Stimulated activated CD4-positive, alpha-beta T cell treated with anti-CD3 and anti-CD28 coated beads, Interleukin-2, amount 100 ng/mL, for 24 hours (primary cell): Measurements from ENCODE around the gene FALEC.
A peak's percentile ranks its signal among the peaks of the same experiment; 100 is the strongest.
"Not testable (repeated sequence)": the region's sequence is repeated elsewhere in the genome, so short reads cannot be mapped to it uniquely, and the experiment has no call there.

ENCODE experiments used
- DNase-seq, 2 donors: peaks; one replicate each; pipeline ENCODE4 v3.0.0-alpha.2; 2020

Gene FALEC

DNA sequence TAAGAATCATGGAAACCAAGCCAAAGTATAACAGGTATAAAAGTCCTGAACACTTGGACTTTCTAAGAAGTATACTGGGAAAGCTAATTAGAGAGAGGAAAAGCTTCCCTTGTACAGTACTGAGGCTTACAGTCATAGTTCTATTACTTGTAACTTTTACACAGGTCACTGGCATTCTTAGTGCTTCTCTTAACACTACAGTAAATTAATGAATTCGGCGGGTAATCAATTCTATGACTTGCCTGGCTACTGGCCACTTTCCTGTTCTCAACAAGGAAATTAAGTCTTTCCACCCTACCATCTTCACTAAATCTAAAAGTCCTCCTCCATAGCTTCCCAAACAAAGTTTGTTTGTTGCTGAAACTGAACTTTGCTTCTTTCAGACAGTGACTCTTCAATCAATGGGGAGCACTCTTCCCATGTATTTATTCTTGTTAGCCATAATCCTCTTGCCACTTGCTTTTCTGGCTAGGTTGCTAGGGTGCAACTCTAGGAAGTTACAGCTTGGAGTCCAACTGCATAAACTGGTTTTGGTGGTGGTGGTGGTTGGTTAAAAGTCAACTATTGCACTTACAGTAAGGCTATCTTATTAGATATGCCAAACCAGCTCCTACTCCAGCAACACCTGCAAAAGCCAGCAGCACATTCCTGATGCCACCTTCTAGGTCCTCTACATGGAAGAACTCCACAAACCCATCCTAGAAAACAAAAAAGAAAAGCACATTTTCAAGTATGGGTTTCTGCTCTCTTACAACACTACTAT lies 61.4 kb downstream of the FALEC start:
- no peak for DNase-seq

DNA sequence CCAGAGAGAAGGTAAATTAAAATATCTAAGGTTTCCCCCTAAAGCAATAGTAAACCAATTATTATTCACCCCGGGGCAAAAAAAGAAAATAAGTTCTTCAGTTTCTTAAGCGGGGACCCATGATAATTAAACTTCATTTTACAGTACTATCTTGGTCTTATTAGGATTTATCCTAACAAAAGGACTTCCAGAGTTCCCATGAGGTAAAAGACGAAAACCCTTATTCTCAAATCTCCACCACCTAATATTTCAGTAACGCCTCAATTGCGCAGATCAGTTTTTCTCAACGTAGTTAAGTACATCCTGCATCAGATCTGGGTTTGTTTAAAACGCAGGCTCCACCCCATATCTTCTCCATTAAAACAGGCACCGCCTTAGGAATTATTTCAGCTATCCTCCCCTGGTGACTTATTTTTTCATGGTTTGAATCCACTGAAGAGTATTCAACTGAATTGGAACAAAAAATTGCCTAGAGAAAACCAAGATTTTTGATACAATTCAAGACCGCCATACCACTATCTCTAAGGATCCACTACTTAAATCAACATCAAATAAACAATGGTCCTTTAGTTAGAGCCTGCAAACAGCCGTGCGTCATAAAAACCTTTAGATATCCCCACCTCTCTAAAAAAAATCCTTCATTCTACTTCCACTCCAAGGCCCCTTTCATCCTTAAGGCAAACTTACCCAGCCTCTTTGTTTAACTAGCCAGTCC lies 62.2 kb downstream of the FALEC start:
- no peak for DNase-seq

DNA sequence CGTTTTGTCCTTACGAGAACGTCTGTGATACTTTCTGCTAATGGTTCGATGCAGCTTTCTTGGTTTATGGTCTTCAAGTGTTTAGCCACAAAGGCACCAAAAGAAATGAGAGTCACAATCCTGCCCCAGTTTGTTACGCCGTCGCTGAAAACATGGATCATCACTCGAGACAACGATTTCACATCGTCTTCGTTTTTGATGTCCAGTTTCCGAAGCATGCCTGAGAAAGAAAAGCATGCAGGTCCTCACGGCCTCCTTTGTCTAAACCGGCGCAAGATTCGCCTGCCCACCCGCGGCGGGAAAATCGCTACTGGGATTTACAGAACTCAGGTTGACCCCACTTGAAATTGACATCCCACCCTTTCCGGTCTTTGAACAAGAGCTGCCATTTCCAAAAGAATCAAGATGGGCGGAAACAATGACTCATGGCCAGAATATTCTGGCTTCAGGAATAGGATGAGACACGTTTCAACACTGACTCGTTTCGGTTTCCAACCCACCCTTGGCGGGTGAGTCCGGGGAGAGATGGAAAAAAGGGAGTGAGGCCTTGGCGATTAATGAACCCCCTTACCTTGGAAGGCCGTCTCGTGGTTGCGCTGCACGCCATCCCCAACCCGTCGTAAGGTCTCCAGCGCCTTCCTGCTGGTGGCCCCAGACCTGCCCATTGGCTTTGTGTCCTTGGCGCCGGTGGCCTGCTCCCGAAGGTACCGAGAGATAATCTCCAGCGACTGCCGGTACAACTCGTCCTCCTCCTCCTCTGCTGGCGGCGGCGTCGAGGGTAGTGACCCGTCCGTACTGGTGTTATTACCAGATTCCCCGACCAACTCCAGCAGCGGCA lies 62.9 kb downstream of the FALEC start:
- peak; percentile 62 to 69 for DNase-seq

DNA sequence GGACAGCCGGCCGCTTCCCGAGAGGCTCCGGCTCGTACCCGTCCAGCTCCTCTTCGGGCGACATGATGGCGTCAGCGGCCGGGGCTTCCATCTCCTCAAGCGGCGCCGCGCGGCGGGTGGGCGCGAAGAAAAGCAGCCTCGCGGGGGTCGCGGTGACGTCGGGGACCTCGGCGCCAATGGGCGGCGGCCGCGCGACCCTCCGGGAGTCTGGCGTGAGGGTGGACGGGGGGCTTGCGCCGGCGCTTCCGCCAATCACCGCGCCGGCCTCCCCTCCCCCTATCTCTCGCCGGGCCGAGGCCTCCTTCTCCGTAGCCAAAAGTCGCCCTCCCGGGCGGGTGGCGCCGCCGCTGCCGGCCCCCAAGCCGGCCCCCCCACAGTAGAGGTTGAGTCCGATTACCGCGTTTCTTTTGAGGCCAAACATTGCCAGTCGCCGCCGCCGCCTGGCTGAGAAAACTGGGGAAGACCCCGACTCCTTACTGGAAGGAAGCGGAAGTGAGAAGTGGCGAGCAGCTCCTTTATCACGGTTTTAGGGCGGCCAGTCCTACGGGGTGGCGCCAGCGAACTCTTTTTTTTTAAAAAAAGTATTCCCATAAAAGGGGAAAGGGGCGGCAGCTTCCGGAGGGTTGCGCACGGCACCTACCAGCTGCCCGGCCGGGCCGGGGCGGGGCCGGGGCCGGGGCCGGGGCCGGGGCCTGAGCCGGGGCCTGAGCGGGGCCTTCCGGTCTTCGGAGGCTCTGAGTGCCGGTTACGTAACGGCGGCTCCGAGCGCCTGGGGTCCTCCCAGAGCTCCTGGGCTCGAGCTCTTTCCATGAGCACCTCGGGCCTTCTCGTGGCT lies 63.8 kb downstream of the FALEC start, which contains the start of gene MCL1:
Gene MCL1, minus strand, starts transcription at position 501 of the 835 bp plus-strand sequence. Its CDS starts 80 bp downstream, at position 421.
- DNase-seq: peak; percentile 83 to 87

DNA sequence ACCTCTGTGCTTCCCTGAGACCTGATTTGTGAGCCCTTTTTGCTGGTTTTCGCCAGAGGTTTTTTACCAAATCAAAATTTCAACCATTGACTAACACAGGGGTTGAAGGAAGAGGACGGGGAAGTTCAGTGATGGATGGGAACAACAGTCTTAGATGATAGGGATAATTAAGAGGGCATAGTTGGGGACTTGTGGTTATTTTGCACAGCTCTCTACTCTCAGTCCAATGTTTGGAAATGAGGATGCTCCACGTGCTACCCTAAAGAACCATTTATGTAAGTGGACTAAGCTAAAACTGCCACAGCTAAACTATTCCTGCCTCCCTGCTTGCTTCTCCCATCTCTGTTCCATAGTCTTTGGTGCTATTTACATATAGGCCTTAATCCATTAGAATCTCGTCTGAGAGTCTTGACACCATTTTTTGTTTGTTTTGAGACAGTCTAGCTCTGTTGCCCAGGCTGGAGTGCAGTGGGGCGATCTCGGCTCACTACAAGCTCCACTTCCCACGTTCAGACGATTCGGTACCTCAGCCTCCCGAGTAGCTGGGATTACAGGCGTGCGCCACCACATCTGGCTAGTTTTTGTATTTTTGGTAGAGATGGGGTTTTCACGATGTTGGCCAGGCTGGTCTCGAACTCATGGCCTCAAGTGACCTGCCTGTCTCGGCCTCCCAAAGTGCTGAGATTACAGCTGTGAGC lies 64.5 kb downstream of the FALEC start:
- DNase-seq: no peak

DNA sequence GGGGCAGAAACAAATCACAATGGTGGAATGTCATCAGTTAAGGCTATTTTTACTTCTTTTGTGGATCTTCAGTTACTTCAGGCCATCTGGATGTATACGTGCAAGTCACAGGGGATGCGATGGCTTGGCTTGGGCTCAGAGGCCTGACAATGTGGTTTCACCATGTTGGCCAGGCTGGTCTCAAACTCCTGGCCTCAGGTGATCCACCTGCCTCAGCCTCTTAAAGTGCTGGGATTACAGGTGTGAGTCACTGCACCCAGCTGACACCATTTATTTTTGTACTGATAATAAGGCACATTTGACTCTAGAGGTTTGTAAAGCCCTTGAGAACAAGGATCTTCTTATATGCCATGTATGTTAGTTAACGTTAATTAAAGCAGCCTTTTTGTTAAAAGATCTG lies 65.4 kb downstream of the FALEC start:
- not testable (repeated sequence) for DNase-seq

DNA sequence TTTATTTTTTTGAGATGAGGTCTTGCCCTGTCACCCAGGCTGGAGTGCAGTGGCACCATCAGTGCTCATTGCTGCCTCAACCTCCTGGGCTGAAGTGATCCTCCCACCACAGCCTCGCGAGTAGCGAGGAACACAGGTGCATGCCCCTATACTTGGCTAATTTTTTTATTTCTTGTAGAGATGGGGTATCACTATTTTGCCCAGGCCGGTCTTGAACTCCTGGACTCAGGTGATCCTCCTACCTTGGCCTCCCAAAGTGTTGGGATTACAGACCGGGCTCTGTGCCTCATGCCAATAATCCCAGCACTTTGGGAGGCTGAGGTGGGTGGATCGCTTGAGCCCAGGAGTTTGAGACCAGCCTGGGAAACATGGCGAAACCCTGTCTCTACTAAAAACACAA lies 65.9 kb downstream of the FALEC start:
- not testable (repeated sequence) for DNase-seq

DNA sequence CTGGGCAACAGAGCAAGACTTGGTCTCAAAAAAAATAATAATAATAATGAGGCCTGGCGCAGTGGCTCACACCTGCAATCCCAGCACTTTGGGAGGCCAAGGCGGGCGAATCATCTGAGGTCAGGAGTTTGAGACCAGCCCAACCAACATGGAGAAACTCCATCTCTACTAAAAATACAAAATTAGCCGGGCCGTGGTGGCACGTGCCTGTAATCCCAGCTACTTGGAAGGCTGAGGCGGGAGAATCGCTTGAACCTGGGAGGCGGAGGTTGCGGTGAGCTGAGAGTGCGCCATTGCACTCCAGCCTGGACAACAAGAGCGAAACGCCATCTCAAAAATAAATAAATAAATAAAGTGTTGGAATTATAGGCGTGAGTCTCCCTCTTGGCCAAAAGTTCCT lies 66.4 kb downstream of the FALEC start:
- DNase-seq: not testable (repeated sequence)

DNA sequence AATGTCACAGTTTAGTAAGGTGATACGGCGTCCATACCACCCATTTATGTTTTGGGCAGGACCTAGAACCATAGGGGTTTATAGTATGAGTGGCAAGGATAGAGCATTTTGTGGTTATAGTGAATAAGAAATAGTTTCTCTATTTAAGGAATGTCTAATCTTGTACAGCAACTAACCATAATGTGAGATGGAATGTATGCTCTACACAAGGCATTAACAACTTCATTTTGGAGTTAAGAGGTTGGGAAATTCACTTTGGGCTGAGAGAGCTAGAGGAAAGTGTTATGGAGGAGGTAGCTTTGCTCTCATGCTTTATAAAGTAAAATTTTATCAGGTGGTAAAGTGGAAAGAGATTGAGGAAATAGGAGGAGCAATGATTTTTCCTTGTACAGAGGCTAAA lies 66.8 kb downstream of the FALEC start:
- no peak for DNase-seq
